Left lobe of liver (tissue), 1 donor: ENCODE data around the gene NUMBL. TPM values are rescaled to one million over a fixed set of nuclear protein-coding genes. Genes with fewer than 3 reads are reported as not detected.

ENCODE experiments used
- total RNA-seq: library from RNA; stranded (reverse); gene quantifications from one replicate; pipeline ENCODE4 v1.2.1, GENCODE V29; 2021
- donor health status: DM: no; HTN: yes; CAD: no.

The NUMBL gene
- total RNA-seq, 1 donor from 2014 or later, result 21.7 TPM

Other genes starting within 250 kb of the NUMBL start
- gene SERTAD3, start 246.3 kb downstream of the NUMBL start, total RNA-seq, result 11.9 TPM
- 149 TPM for gene BLVRB, start 224.9 kb downstream of the NUMBL start, total RNA-seq
- 1.2 TPM for gene SPTBN4, start 223.7 kb downstream of the NUMBL start, total RNA-seq
- gene SHKBP1, start 113.8 kb downstream of the NUMBL start, total RNA-seq, result 15.2 TPM
- 41.6 TPM for gene LTBP4, start 89.3 kb downstream of the NUMBL start, total RNA-seq
- gene COQ8B, start 26.2 kb upstream of the NUMBL start, total RNA-seq, result 43.5 TPM
- 7.0 TPM for gene ITPKC, start 26.5 kb upstream of the NUMBL start, total RNA-seq
- gene ACTMAP, start 59.8 kb upstream of the NUMBL start, total RNA-seq, result 8.9 TPM
- gene SNRPA, start 60.6 kb upstream of the NUMBL start, total RNA-seq, result 23.6 TPM
- 0.43 TPM for gene MIA, start 84.9 kb upstream of the NUMBL start, total RNA-seq
- 9.0 TPM for gene RAB4B, start 87.6 kb upstream of the NUMBL start, total RNA-seq
- gene EGLN2, start 108.5 kb upstream of the NUMBL start, total RNA-seq, result 42.2 TPM
- gene CYP2A6, start 159.8 kb upstream of the NUMBL start, total RNA-seq, result 2,152 TPM
- 485 TPM for gene CYP2A7, start 191.6 kb upstream of the NUMBL start, total RNA-seq